Progenitor cell of endocrine pancreas (in vitro differentiated cells): ENCODE results near the gene ZIC4. TPM values are rescaled to one million over a fixed set of nuclear protein-coding genes. Genes with fewer than 3 reads are reported as not detected.
A peak's percentile ranks its signal among the peaks of the same experiment; 100 is the strongest.

Experiments used
- DNase-seq: peaks from one replicate; pipeline ENCODE4 v3.0.0; 2021; ENCODE audit warnings: low spot score; ENCODE audit not compliant: unreplicated experiment
- H3K27ac Mint-ChIP-seq: 2 replicates; pipeline ENCODE4 v1.8.0; 2021; ENCODE audit warnings: mild to moderate bottlenecking, moderate library complexity, mixed read lengths
- H3K27me3 Mint-ChIP-seq: 2 replicates; pipeline ENCODE4 v1.8.0; 2021; ENCODE audit warnings: mixed read lengths
- H3K36me3 Mint-ChIP-seq: 2 replicates; pipeline ENCODE4 v1.8.0; 2022; ENCODE audit warnings: mixed read lengths; ENCODE audit not compliant: insufficient read depth
- H3K4me1 Mint-ChIP-seq: 2 replicates; pipeline ENCODE4 v1.8.0; 2021; ENCODE audit warnings: low read depth, mixed read lengths
- H3K4me3 Mint-ChIP-seq: 2 replicates; pipeline ENCODE4 v1.8.0; 2021; ENCODE audit warnings: low read depth, mild to moderate bottlenecking, moderate library complexity, mixed read lengths
- H3K9me3 Mint-ChIP-seq: 2 replicates; pipeline ENCODE4 v1.8.0; 2021; ENCODE audit warnings: low read depth, mixed read lengths
- CTCF ChIP-seq: fragments of 200-600 bp; sonication (generic); IDR thresholded peaks from one replicate; pipeline ENCODE4 v1.5.0; 2021; ENCODE audit warnings: antibody characterized with exemption, mild to moderate bottlenecking; ENCODE audit not compliant: unreplicated experiment
- total RNA-seq: library from RNA; stranded (reverse); gene quantifications from 2 replicates; pipeline ENCODE4 v1.2.1, GENCODE V29; 2021

The ZIC4 gene
- total RNA-seq, 1 donor from 2014 or later: not detected

DNA sequence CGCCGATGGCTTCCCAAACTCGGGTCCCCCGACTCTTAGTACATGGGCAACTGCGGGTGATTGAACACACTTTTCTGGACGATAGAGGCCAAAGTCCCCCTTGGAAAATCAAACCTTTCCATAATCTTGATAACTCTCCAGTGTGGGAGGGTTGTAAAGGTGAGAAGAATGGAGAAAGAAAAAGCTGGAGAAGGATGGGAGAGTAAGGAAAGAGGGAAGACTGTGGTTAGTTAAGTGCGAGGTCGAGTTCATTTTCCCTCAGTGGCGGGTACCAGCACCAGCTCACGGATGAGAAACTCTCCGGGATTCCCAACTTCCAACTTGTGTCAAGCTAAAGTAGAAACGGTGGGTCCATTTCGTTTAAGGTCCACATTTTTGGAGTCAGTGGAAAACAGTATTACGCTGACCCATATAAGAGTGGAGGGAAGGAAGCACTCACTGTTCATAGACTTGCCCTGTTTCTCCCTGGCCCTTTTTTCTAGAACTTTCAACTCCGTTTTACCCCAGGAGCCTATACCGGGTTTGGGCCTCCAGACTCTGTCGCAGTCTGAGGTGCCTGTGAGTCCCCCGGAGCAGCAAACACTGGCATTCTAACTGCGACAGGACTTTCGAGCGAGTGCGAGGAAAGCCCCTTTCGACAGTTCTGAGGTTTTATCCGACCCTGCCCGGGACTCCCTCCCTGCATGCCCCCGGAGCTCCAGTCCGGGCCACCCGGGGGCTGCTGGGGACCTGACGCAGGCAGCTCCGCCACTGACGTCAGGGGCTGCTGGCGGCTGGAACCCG is 17.6 kb upstream of the ZIC4 start:
- H3K9me3 Mint-ChIP-seq: no peaks in the 10 kb centered on the region
- H3K4me3 Mint-ChIP-seq: no peak overlapping the region
- H3K27me3 Mint-ChIP-seq: peaks cover 92% of the 10 kb centered on the region
- peak overlapping the region; percentile 82 for H3K27ac Mint-ChIP-seq
- H3K36me3 Mint-ChIP-seq: no peaks in the 10 kb centered on the region
- no peak for DNase-seq
- TF ChIP-seq CTCF: no peak
- H3K4me1 Mint-ChIP-seq: peaks cover 5% of the 10 kb centered on the region

- no peak overlapping the region for H3K4me3 Mint-ChIP-seq
- H3K9me3 Mint-ChIP-seq: no peaks in the 10 kb centered on the region
- H3K4me1 Mint-ChIP-seq: peaks cover 8% of the 10 kb centered on the region
- peak overlapping the region; percentile 82 for H3K27ac Mint-ChIP-seq
- no peaks in the 10 kb centered on the region for H3K36me3 Mint-ChIP-seq
- DNase-seq: no peak
- H3K27me3 Mint-ChIP-seq: peaks cover 92% of the 10 kb centered on the region
- TF ChIP-seq CTCF: no peak
These were observed 17.1 kb upstream of the ZIC4 start for GRCh38 chr3:147423537-147423797.

DNA sequence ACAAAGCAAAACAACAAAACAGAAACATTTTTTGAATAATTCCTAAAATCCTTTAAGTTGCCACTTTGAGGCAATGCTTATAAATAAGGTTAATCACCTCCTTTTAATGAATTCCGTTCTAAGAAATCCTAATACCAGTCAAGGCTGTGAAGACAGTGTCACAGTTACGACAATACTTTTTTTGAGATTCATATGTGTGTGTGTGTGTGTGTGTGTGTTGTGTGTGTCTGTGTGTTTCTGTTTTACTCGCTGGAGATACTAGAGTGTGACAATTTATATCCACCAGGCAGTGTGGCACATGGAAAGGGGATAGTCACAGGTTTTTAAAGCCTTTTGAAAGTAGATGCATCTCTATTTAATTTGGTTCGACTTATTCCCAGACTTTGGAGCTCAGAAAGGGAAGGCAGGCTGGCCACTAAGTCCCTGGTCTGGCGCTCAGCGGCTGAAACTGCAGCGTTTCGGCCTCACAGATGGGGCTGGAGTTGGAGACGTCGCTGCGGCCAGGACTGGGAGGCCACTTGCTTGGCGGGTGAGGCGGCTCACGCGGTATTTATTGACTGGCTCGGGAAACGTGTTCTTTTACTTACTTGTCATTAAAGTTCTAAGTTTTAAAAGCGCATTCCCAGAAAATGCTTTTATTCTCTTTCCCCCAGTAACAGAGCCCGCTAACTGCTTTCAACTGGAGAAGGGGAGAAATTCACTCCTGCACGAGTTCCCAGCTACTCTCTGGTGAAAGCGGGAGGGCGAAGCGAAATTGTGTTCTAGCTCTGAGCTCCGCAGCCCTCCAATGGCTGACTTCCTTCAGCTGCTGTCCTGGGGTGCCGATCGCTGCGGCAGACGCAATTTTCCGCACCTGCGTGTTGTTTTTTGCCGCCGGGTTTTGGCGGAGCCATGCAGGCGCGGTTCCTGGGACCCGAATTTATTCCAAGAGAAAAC is 16.5 kb upstream of the ZIC4 start:
- Mint-ChIP-seq H3K36me3 (no peaks in the 10 kb centered on the region), H3K27me3 (peaks cover 92% of the 10 kb centered on the region), H3K4me3 (no peak overlapping the region), H3K9me3 (no peaks in the 10 kb centered on the region), H3K4me1 (peaks cover 8% of the 10 kb centered on the region), H3K27ac (no peak overlapping the region)
- no peak for TF ChIP-seq CTCF
- DNase-seq: no peak

GRCh38 chr3:147422196-147422595 is 15.9 kb upstream of the ZIC4 start:
- Mint-ChIP-seq H3K27me3 (peaks cover 92% of the 10 kb centered on the region), H3K36me3 (no peaks in the 10 kb centered on the region), H3K27ac (no peak overlapping the region), H3K9me3 (no peaks in the 10 kb centered on the region), H3K4me1 (peaks cover 8% of the 10 kb centered on the region), H3K4me3 (no peak overlapping the region)
- no peak for DNase-seq
- TF ChIP-seq CTCF: no peak

GRCh38 chr3:147421184-147421912 is 15.0 kb upstream of the ZIC4 start:
- Mint-ChIP-seq H3K9me3 (no peaks in the 10 kb centered on the region), H3K27me3 (peaks cover 94% of the 10 kb centered on the region), H3K27ac (no peak overlapping the region), H3K36me3 (no peaks in the 10 kb centered on the region), H3K4me1 (peaks cover 8% of the 10 kb centered on the region), H3K4me3 (no peak overlapping the region)
- DNase-seq: no peak
- no peak for TF ChIP-seq CTCF
